LNCaP clone FGC (cell line): Measurements from ENCODE around the gene ZNF771.
"Not testable (repeated sequence)": the region's sequence is repeated elsewhere in the genome, so short reads cannot be mapped to it uniquely, and the experiment has no call there.

Source experiments
- DNase-seq: peaks from one replicate; pipeline ENCODE4 v3.0.0-alpha.2; 2011; ENCODE audit warnings: low read depth
- H3K4me3 ChIP-seq: 2 replicates; pipeline ENCODE4 v1.5.1; 2011; ENCODE audit warnings: mild to moderate bottlenecking, low read depth, low read length, control low read depth
- CTCF ChIP-seq: IDR thresholded peaks from 2 replicates; pipeline ENCODE4 v1.5.1; 2012; ENCODE audit warnings: mild to moderate bottlenecking; ENCODE audit not compliant: control insufficient read depth, insufficient read depth; ENCODE audit errors: extremely low read depth

Gene ZNF771

GRCh38 chr16:30458561-30459394 lies 51.4 kb downstream of the ZNF771 start:
- no peak for TF ChIP-seq CTCF
- no peak for DNase-seq
- no peak overlapping the region for H3K4me3 ChIP-seq

- TF ChIP-seq CTCF, result no peak
- DNase-seq, result no peak
- H3K4me3 ChIP-seq, result no peak overlapping the region
Observed at GRCh38 chr16:30459456-30459855, 52.0 kb downstream of the ZNF771 start.

DNA sequence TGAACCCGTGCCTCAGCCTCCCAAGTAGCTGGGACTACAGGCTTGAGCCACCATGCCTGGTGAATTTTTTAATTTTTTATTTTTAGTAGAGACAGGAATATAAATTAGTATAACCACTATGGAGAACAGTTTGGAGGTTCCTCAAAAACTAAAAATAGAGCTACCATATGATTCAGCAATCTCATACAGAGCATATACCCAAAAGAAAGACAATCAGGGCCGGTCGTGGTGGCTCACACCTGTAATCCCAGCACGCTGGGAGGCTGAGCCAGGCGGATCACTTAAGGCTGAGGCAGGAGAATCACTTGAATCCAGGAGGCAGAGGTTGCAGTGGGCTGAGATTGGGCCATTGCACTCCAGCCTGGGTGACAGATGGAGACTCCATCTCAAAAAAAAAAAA lies 54.0 kb downstream of the ZNF771 start:
- not testable (repeated sequence) for DNase-seq, H3K4me3 ChIP-seq

DNA sequence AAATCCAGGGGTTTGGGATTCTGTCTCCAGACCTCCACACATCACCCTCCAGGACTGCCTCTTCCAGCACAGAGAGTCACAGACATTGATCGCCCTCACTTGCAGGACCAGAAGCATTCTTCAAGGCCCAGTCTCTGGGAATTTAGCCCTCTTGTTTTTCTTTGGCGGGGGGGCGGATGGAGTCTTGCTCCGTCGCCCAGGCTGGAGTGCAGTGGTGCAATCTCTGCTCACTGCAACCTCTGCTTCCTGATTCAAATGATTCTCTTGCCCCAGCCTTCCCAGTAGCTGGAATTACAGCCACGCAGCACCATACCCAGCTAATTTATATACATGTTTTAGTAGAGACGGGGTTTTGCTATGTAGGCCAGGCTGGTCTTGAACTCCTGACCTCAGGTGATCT lies 56.7 kb downstream of the ZNF771 start:
- no peak overlapping the region for H3K4me3 ChIP-seq
- no peak for TF ChIP-seq CTCF
- no peak for DNase-seq
